Adipocyte (in vitro differentiated cells): Measurements from ENCODE around the gene TMIGD2.
"Not testable (repeated sequence)": the region's sequence is repeated elsewhere in the genome, so short reads cannot be mapped to it uniquely, and the experiment has no call there.

Experiments used
- DNase-seq: peaks from one replicate; pipeline ENCODE4 v3.0.0-alpha.2; 2015; ENCODE audit warnings: low read depth
- H3K27me3 ChIP-seq: replicated peaks from 2 replicates; pipeline ENCODE4 v1.7.0; 2013; ENCODE audit warnings: mild to moderate bottlenecking, low read length, moderate library complexity; ENCODE audit not compliant: control insufficient read depth, insufficient read depth
- H3K36me3 ChIP-seq: 2 replicates; pipeline ENCODE4 v1.7.0; 2013; ENCODE audit warnings: low read length, mild to moderate bottlenecking, moderate library complexity; ENCODE audit not compliant: control insufficient read depth, insufficient read depth, severe bottlenecking
- H3K4me1 ChIP-seq: 2 replicates; pipeline ENCODE4 v1.7.0; 2013; ENCODE audit warnings: mild to moderate bottlenecking, low read length, moderate library complexity; ENCODE audit not compliant: control insufficient read depth, insufficient read depth
- H3K4me3 ChIP-seq: 2 replicates; pipeline ENCODE4 v1.7.0; 2013; ENCODE audit warnings: mild to moderate bottlenecking, low read length, moderate library complexity
- H3K9ac ChIP-seq: 2 replicates; pipeline ENCODE4 v1.7.0; 2013; ENCODE audit warnings: mild to moderate bottlenecking, low read length, moderate library complexity
- H3K9me3 ChIP-seq: 2 replicates; pipeline ENCODE4 v1.7.0; 2013; ENCODE audit warnings: mild to moderate bottlenecking, low read length, moderate library complexity; ENCODE audit not compliant: control insufficient read depth

TMIGD2 gene

DNA sequence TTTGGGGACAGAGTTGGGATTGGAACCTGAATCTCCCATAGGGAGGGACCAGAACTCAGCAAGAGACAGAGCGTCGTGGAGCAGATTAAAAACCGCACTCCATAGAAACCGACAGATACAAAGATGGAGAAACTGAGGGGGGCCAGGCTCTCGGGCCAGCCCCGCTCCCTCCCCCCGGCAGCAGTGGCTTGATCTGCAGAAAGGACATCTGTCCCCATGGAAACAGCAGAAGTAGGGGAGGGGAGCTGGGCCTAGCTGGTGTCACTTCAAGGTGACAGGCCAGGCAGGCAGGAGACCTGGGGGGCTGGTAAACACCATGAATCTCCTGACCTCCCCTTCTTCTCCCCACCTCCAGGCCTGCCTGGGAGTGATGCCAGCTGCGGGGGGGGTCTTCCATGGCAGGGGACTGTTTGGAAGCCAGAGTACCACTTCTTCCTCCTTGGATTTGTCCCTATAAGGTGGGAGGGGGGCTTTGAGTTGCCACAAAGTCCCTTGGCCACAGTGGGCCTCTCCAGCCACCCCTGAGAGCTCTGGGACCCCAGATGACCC is 10.9 kb downstream of the TMIGD2 start:
- Histone ChIP-seq H3K4me3 (no peak overlapping the region), H3K4me1 (no peaks in the 10 kb centered on the region), H3K9me3 (no peaks in the 10 kb centered on the region), H3K36me3 (no peaks in the 10 kb centered on the region), H3K9ac (no peak overlapping the region), H3K27me3 (peaks cover 35% of the 10 kb centered on the region)
- no peak for DNase-seq

DNA sequence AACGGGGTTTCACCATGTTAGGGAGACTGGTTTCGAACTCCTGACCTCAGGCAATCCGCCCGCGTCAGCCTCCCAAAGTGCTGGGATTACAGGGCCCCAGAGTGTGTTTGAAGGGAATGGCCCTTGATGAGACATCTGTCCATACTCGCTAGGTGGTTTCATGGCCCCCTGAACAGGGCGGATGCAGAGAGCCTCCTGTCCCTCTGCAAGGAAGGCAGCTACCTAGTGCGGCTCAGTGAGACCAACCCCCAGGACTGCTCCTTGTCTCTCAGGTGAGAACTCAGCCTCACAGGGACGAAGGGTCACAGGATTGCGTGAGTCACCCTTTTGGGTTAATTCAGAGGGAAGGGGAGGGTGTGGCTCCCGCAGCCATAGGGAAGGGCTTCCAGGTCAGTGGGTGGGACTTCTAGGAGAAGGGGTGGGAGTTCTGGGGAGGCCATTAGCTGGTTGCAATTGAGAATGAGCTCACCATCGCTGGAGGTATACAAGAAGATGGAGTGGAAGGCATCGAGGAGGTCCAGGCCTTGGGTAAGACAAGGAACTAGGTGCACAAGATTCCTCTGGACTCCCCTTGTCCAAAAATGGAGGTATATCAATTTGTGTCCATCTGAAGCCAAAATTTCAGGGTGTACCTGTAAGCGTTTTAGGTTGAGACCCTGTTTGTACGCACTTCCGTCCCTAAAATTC is 14.0 kb downstream of the TMIGD2 start:
- no peaks in the 10 kb centered on the region for H3K4me1 ChIP-seq
- H3K27me3 ChIP-seq, result peaks cover 32% of the 10 kb centered on the region
- no peak overlapping the region for H3K4me3 ChIP-seq
- H3K9ac ChIP-seq, result no peak overlapping the region
- H3K9me3 ChIP-seq, result no peaks in the 10 kb centered on the region
- H3K36me3 ChIP-seq, result no peaks in the 10 kb centered on the region
- DNase-seq, result no peak

DNA sequence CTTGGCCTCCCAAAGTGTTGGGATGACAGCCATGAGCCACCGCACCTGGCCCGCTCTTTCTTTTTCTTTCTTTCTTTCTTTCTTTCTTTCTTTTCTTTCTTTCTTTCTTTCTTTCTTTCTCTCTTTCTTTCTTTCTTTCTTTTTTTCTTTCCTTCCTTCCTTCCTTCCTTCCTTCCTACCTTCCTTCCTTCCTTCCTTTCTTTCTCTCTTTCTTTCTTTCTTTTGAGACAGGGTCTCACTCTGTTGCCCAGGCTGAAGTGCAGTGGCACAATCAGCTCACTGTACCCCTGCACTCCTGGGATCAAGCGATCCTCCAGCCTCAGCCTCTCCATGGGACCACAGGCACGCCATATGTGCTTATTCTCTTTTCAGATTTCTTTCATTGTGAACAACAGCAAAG is 16.0 kb downstream of the TMIGD2 start:
- H3K9me3 ChIP-seq, DNase-seq: not testable (repeated sequence)

DNA sequence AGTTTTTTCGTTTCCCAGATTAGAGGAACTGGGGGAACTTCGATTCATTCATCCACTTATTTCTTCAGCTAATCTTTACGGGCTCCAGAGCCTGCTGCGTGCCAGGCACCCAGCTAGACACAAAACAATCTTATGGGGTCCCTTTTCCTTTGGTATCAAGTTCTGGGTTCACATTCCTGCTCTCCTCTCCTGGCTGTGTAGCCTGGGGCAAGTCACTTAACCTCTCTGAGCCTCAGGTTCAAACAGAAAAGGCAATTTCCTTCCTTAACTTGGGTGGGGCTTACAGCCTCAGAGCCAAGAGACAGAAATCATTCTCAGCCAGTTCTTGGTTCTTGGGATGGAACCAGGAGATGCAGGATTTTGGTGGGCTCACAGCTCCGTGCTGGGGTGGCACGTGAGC is 17.2 kb downstream of the TMIGD2 start:
- Histone ChIP-seq H3K4me1 (no peaks in the 10 kb centered on the region), H3K9me3 (no peaks in the 10 kb centered on the region), H3K36me3 (no peaks in the 10 kb centered on the region), H3K27me3 (peaks cover 44% of the 10 kb centered on the region), H3K9ac (no peak overlapping the region), H3K4me3 (no peak overlapping the region)
- DNase-seq, result no peak

More for the DNA sequence above, 16.0 kb downstream of the TMIGD2 start:
- H3K36me3 ChIP-seq, H3K4me1 ChIP-seq, H3K4me3 ChIP-seq, H3K9ac ChIP-seq: not testable (repeated sequence)
- H3K27me3 ChIP-seq, result peaks cover 40% of the 10 kb centered on the region

DNA sequence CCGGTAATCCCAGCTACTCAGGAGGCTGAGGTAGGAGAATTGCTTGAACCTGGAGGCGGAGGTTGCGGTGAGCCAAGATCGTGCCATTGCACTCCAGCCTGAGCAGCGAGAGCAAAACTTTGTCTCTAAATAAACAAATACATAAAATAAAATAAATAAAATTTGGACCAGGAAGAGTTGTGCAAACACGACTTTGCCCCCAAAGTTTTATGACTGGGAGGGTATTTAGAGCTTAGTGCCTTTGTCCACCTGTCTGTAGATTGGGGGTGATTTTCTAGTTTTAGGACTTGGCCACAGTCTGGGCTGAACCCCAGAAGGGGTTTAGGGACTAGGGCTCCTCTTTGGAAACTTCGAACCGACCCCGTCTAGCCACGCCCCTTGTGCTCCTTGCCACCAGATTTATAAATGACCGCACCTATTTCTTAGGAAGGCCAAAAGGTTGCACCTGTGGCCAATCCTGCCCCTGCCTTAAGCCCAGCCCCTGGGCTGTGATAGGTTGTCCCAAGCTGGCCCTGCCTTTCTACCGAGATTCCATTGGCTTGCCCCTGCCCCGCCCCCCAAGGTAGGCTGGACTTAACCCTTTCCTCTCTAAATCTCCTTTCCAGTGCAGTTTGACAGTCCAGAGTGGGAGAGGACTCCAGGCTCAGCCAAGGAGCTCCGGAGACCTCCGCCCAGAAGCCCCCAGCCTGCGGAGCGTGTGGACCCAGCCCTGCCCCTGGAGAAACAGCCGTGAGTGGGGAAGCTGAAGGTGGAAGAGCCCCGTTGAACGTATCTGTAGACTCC is 17.8 kb downstream of the TMIGD2 start:
- peaks cover 48% of the 10 kb centered on the region for H3K27me3 ChIP-seq
- H3K9ac ChIP-seq, result no peak overlapping the region
- no peaks in the 10 kb centered on the region for H3K4me1 ChIP-seq
- DNase-seq, result no peak
- no peaks in the 10 kb centered on the region for H3K36me3 ChIP-seq
- no peak overlapping the region for H3K4me3 ChIP-seq
- H3K9me3 ChIP-seq, result no peaks in the 10 kb centered on the region

DNA sequence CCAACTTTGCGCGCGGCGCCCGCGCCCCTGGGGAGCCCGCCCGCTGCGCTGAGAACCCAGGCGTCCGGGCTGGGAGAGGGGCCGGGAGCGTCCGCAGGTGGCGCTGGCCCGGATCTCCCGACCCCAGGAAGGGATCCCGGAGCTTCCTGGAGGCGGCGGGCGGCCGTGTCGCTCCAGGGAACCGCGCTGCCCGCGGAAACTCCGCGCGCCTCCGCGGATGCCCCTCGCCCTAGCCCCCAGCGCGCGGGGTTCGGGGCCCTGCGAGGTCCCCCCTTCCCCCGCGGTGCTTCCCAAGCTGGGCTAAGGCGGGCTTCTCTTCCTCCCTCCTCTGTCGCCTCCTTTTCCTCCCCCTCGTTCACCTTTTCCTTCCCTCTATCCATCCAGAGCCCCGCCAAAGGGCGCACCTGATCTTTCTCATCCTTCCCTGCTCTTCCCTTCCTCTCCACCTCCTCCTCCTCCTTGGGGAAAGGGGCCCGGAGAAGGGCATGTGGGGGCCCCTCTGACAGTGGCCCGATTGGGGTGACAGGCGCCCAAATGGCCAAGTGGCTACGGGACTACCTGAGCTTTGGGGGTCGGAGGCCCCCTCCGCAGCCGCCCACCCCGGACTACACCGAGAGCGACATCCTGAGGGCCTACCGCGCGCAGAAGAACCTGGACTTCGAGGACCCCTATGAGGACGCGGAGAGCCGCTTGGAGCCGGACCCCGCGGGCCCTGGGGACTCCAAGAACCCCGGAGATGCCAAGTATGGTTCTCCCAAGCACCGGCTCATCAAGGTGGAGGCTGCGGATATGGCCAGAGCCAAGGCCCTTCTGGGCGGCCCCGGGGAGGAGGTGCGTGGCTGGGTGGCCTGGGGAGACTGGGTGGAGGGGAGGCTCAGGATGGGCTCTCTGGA is 22.4 kb downstream of the TMIGD2 start:
- peaks cover 39% of the 10 kb centered on the region for H3K27me3 ChIP-seq
- no peak overlapping the region for H3K4me3 ChIP-seq
- H3K36me3 ChIP-seq, result no peaks in the 10 kb centered on the region
- no peaks in the 10 kb centered on the region for H3K9me3 ChIP-seq
- no peak overlapping the region for H3K9ac ChIP-seq
- H3K4me1 ChIP-seq, result no peaks in the 10 kb centered on the region
- DNase-seq, result peak; percentile 12

DNA sequence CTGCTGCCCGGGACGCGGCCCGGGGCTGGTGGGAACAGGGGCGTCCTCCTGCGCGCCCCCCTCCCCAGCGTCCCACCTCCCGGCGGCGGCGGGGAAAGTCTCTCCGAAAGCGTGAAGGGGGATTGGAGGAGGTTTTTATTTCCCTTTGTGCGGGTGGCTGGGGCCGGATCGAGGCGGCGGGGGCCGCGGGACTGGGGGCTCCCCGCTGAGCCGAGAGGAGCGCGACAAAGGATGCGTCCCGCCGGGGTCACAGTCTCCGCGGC is 23.0 kb downstream of the TMIGD2 start:
- H3K9me3 ChIP-seq, result no peaks in the 10 kb centered on the region
- no peak for DNase-seq
- H3K4me1 ChIP-seq, result no peaks in the 10 kb centered on the region
- H3K9ac ChIP-seq, result no peak overlapping the region
- no peak overlapping the region for H3K4me3 ChIP-seq
- H3K27me3 ChIP-seq, result peaks cover 34% of the 10 kb centered on the region
- H3K36me3 ChIP-seq, result no peaks in the 10 kb centered on the region

DNA sequence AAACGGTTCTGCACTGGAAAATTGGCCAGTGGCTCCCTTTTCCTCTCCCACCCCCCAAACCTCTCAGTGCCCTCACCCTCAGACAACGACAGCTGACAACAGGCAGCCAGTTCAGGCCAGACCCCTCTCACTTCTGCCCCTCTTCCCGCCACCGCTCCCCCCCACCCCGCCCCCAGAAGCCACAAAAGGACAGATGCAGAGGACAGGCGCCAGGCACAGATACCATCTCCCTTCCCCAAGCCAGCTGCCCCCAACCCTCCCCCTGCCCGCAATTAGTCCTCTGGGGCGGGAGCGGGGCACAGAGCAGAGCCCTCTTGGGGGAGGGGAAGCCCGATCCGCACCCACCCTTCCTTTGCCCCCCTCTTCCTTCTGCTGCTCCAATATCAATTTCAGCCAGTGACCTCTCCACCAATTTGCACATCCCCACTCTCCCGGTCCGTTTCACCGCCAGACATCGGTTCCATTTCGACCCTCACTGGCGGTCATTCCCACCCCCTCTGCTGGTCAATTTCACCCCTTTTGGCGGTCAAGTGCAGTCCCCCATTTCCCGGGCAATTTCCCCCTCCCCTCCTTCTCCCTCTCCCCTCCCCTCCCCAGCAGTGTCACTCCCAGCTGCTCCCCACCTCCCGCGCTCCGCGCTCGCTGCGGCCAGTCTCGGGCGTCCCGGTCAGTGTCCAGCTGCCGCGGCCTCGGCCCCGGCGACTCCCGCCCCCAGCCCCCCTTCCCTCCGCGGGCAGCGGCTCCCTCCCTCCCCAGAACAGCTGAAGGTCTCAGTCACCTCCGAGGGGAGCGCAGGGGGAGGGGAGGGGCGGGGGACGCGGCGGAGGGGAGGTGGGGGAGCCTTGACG is 23.5 kb downstream of the TMIGD2 start, which contains the start of gene SHD:
Gene SHD (plus strand): TSS at position 848 of the 848 bp plus-strand sequence. CDS start 798 bp downstream, outside the sequence.
- Histone ChIP-seq H3K36me3 (no peaks in the 10 kb centered on the region), H3K9ac (no peak within 1 kb of the TSS), H3K9me3 (no peaks in the 10 kb centered on the region), H3K27me3 (peaks cover 34% of the 10 kb centered on the region), H3K4me3 (no peak within 1 kb of the TSS), H3K4me1 (no peaks in the 10 kb centered on the region)
- DNase-seq, result peak; percentile 22

DNA sequence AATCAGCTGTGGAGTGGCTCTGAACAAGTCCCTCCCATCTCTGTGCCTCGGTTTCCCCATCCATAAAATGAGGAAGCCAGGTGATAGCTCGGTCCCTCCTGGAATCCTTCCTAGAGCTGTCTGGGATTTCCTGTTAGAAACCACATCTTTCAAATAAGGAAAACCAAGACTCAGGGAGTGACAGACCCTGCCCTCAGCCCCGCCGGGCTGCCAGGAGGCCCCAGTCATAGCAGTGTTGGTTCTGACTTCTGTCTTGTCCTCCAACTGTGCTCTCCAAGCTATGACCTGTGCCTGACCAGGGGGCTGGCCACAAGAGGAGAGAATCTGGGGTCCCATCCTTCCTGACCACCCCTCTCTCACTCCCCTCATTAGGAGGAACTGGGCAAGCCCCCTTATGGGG is 24.2 kb downstream of the TMIGD2 start:
- Histone ChIP-seq H3K27me3 (peaks cover 30% of the 10 kb centered on the region), H3K9me3 (no peaks in the 10 kb centered on the region), H3K4me1 (no peaks in the 10 kb centered on the region), H3K9ac (no peak overlapping the region), H3K36me3 (no peaks in the 10 kb centered on the region), H3K4me3 (no peak overlapping the region)
- no peak for DNase-seq

DNA sequence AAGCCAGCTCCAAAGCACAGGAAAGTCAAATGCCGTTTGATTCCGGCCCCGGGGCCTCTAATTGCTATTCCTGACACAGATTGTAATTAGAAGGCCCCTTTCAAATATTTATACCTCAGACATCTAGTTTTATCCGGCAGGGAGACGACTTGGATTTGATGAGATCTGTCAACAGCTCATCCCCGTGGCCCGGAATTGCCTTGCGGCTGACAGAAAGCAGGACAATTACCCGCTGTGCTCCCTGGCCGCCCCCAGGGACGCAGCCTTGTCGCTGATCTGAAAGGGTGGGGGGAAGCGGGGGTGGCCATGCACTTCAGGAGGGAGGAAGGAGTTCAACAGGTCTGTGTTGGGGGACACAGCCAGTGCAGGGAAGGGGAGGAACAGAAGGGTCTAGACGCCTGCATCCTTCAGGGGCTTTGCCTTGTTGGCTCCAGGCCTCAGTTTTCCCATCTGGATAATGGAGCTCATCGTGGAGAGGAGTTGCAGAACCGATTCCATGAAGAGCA is 24.9 kb downstream of the TMIGD2 start:
- Histone ChIP-seq H3K36me3 (no peaks in the 10 kb centered on the region), H3K27me3 (peaks cover 26% of the 10 kb centered on the region), H3K4me3 (no peak overlapping the region), H3K9me3 (no peaks in the 10 kb centered on the region), H3K9ac (no peak overlapping the region), H3K4me1 (no peaks in the 10 kb centered on the region)
- no peak for DNase-seq
